ENCODE measurements around the gene TBC1D13. TPM values are rescaled to one million over a fixed set of nuclear protein-coding genes. Genes with fewer than 3 reads are reported as not detected.

TBC1D13 gene
- total RNA-seq, 1 donor = 17.0 TPM

DNA sequence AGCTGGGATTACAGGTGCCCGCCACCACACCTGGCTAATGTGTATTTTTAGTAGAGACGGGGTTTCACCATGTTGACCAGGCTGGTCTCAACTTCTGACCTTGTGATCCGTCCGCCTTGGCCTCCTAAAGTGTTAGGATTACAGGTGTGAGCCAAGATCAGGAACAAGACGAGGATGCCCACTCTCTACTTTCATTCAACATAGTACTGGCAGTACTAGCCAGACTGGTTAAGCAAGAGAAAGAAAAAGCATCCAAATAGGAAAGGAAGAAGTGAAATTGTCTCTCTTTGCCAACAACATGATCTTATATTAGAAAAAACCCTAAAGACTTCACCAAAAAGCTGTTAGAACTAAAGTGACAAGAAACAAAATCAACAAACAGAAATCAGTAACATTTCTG lies 23.8 kb downstream of the TBC1D13 start:
- no peaks in the 10 kb centered on the region for H3K4me1 ChIP-seq (ENCODE audit: insufficient read depth, low read length)
- TF ChIP-seq, protein P1, sequence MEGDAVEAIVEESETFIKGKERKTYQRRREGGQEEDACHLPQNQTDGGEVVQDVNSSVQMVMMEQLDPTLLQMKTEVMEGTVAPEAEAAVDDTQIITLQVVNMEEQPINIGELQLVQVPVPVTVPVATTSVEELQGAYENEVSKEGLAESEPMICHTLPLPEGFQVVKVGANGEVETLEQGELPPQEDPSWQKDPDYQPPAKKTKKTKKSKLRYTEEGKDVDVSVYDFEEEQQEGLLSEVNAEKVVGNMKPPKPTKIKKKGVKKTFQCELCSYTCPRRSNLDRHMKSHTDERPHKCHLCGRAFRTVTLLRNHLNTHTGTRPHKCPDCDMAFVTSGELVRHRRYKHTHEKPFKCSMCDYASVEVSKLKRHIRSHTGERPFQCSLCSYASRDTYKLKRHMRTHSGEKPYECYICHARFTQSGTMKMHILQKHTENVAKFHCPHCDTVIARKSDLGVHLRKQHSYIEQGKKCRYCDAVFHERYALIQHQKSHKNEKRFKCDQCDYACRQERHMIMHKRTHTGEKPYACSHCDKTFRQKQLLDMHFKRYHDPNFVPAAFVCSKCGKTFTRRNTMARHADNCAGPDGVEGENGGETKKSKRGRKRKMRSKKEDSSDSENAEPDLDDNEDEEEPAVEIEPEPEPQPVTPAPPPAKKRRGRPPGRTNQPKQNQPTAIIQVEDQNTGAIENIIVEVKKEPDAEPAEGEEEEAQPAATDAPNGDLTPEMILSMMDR (IDR thresholded peaks at IDR 0.05; ENCODE audit: extremely low read depth, low read depth, low read length) = no peak
- H3K9me3 ChIP-seq (ENCODE audit: low read depth, low read length) = no peaks in the 10 kb centered on the region
- H3K4me2 ChIP-seq (ENCODE audit: insufficient read depth, low read length) = no peak overlapping the region
- H3K79me2 ChIP-seq (ENCODE audit: insufficient read depth, low read length) = no peaks in the 10 kb centered on the region
- DNase-seq (ENCODE audit: insufficient read length, low spot score, missing footprints) = no peak
- no peaks in the 10 kb centered on the region for H3K27me3 ChIP-seq (ENCODE audit: insufficient read depth, low read length)
- no peak overlapping the region for H3K4me3 ChIP-seq (ENCODE audit: insufficient read depth, low read length)
- no peak overlapping the region for H2AFZ ChIP-seq (ENCODE audit: low read length)
- peaks cover 10% of the 10 kb centered on the region for H3K36me3 ChIP-seq (ENCODE audit: insufficient read depth, low read length)
- no peaks in the 10 kb centered on the region for H4K20me1 ChIP-seq (ENCODE audit: insufficient read depth, low read length)
- no peak overlapping the region for H3K27ac ChIP-seq (ENCODE audit: low read depth, low read length)

DNA sequence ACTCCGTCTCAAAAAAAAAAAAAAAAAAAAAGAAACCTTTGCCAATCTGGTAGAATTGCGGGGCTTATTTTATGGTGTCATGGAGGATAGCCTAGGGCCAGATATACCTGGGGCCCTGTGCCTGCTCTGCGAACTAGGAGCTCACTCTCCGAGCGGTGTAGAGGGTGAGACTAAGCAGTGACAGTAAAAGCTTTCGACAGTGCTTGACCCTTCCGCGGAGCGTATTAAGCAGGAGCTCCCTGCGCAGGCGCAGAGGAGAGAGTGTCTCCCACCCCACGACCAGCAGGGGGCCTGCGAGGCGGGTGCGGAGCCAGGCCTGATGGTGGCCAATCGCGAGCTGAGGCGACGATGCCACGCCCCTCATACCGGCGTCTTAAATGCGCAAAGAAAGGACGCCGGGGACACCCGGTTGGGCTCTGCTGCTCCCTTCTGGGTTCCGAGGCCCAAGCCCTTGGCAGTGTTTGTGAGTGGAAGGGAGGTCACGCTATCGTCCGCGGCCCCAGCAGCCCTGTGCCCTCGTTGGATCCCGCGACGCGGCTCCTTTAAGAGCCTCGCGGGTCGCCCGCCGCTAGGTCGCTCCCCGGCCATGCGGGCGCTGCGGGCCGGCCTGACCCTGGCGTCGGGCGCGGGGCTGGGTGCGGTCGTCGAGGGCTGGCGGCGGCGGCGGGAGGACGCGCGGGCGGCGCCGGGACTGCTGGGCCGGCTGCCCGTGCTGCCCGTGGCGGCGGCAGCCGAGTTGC lies 31.2 kb downstream of the TBC1D13 start, which contains the start of gene ENDOG:
ENDOG (plus strand) TSS at position 402 of the 740 bp plus-strand sequence; CDS start at position 587, 185 bp downstream.
- TF ChIP-seq, protein P1 (IDR thresholded peaks at IDR 0.05; ENCODE audit: extremely low read depth, low read depth, low read length) = peak; percentile 93
- H3K27ac ChIP-seq (ENCODE audit: low read depth, low read length) = peak within 1 kb of the TSS; percentile 66

DNA sequence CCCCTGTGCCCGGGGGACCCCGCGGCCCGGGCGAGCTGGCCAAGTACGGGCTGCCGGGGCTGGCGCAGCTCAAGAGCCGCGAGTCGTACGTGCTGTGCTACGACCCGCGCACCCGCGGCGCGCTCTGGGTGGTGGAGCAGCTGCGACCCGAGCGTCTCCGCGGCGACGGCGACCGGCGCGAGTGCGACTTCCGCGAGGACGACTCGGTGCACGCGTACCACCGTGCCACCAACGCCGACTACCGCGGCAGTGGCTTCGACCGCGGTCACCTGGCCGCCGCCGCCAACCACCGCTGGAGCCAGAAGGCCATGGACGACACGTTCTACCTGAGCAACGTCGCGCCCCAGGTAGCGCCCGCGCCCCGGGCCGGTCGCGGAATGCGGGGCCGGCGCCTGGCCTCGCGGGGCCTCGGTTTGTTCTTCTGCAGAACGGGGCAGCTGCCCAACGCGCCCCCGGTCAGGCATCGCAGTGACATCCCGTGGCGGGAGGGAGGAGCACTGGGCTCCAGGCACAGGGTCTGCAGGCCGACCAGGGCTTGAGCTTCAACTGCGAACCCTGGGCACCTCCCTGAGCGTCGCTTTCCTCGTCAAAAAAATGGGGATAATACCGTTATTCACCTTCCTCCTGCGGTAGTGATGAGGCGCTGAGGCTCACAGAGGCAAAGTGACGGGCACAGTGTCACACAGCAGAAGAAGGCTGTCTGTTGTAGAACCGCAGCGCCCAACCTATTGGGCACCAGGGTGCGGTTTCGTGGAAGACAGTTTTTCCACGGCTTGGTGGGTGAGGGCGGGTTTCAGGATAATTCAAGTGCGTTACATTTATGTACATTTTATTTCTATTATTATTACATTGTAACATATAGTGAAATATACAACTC lies 32.0 kb downstream of the TBC1D13 start:
- Histone ChIP-seq H3K36me3 (ENCODE audit: insufficient read depth, low read length) (peaks cover 24% of the 10 kb centered on the region), H4K20me1 (ENCODE audit: insufficient read depth, low read length) (peaks cover 5% of the 10 kb centered on the region), H3K9me3 (ENCODE audit: low read depth, low read length) (no peaks in the 10 kb centered on the region), H2AFZ (ENCODE audit: low read length) (peak overlapping the region; percentile 56), H3K79me2 (ENCODE audit: insufficient read depth, low read length) (no peaks in the 10 kb centered on the region), H3K27ac (ENCODE audit: low read depth, low read length) (no peak overlapping the region), H3K4me1 (ENCODE audit: insufficient read depth, low read length) (peaks cover 8% of the 10 kb centered on the region), H3K27me3 (ENCODE audit: insufficient read depth, low read length) (no peaks in the 10 kb centered on the region), H3K4me2 (ENCODE audit: insufficient read depth, low read length) (peak overlapping the region; percentile 96), H3K4me3 (ENCODE audit: insufficient read depth, low read length) (peak overlapping the region; percentile 83)
- TF ChIP-seq, protein P1 (IDR thresholded peaks at IDR 0.05; ENCODE audit: extremely low read depth, low read depth, low read length) = no peak
- peak; percentile 85 for DNase-seq (ENCODE audit: insufficient read length, low spot score, missing footprints)

More for the DNA sequence above, 31.2 kb downstream of the TBC1D13 start, which contains the start of gene ENDOG:
- H3K27me3 ChIP-seq (ENCODE audit: insufficient read depth, low read length) = no peaks in the 10 kb centered on the region
- peaks cover 8% of the 10 kb centered on the region for H3K4me1 ChIP-seq (ENCODE audit: insufficient read depth, low read length)
- peaks cover 20% of the 10 kb centered on the region for H3K36me3 ChIP-seq (ENCODE audit: insufficient read depth, low read length)
- peak within 1 kb of the TSS; percentile 96 for H2AFZ ChIP-seq (ENCODE audit: low read length)
- peaks cover 5% of the 10 kb centered on the region for H4K20me1 ChIP-seq (ENCODE audit: insufficient read depth, low read length)
- H3K79me2 ChIP-seq (ENCODE audit: insufficient read depth, low read length) = no peaks in the 10 kb centered on the region
- H3K9me3 ChIP-seq (ENCODE audit: low read depth, low read length) = no peaks in the 10 kb centered on the region
- peak; percentile 100 for DNase-seq (ENCODE audit: insufficient read length, low spot score, missing footprints)
- H3K4me2 ChIP-seq (ENCODE audit: insufficient read depth, low read length) = peak within 1 kb of the TSS; percentile 96
- peak within 1 kb of the TSS; percentile 83 for H3K4me3 ChIP-seq (ENCODE audit: insufficient read depth, low read length)

Measured in osteoblast (primary cell).